GM23338 (cell line): Measurements from ENCODE around the gene HSPG2. TPM values are rescaled to one million over a fixed set of nuclear protein-coding genes. Genes with fewer than 3 reads are reported as not detected.

ENCODE experiments used
- ATAC-seq: fragments of 200-7000 bp; cut with Tn5 transposase; 3 replicates; pipeline ENCODE4 v1.9.1; 2020
- DNase-seq: peaks from one replicate; pipeline ENCODE4 v3.0.0-alpha.2; 2015; ENCODE audit warnings: low spot score
- H2AFZ ChIP-seq: fragments of 200-600 bp; sonication (generic); 2 replicates; pipeline ENCODE4 v1.8.0; 2016; ENCODE audit warnings: antibody characterized with exemption, mild to moderate bottlenecking, moderate library complexity
- H3F3A ChIP-seq: fragments of 200-600 bp; sonication (generic); replicated peaks from 2 replicates; pipeline ENCODE4 v1.8.0; 2017; ENCODE audit warnings: antibody characterized with exemption, mixed run types, low read depth
- H3K27ac ChIP-seq: fragments of 200-600 bp; sonication (generic); 2 replicates; pipeline ENCODE4 v1.6.1; 2016; ENCODE audit warnings: low read depth
- H3K27me3 ChIP-seq: fragments of 200-600 bp; sonication (generic); 2 replicates; pipeline ENCODE4 v1.8.0; 2016; ENCODE audit warnings: mild to moderate bottlenecking, mixed run types, moderate library complexity; ENCODE audit not compliant: insufficient read depth
- H3K36me3 ChIP-seq: fragments of 200-600 bp; sonication (generic); 2 replicates; pipeline ENCODE4 v1.8.0; 2016; ENCODE audit warnings: mild to moderate bottlenecking; ENCODE audit not compliant: insufficient read depth
- H3K4me1 ChIP-seq: fragments of 200-600 bp; sonication (generic); 2 replicates; pipeline ENCODE4 v1.8.0; 2016; ENCODE audit warnings: mild to moderate bottlenecking, moderate library complexity; ENCODE audit not compliant: insufficient read depth
- H3K4me2 ChIP-seq: fragments of 200-600 bp; sonication (generic); 2 replicates; pipeline ENCODE4 v1.7.1; 2017; ENCODE audit warnings: mixed run types
- H3K4me3 ChIP-seq: fragments of 200-600 bp; sonication (generic); 2 replicates; pipeline ENCODE4 v1.6.1; 2016; ENCODE audit warnings: mixed run types
- H3K79me2 ChIP-seq: fragments of 200-600 bp; sonication (generic); replicated peaks from 2 replicates; pipeline ENCODE4 v1.8.0; 2017; ENCODE audit warnings: mild to moderate bottlenecking; ENCODE audit not compliant: insufficient read depth
- H3K9me2 ChIP-seq: fragments of 200-600 bp; sonication (generic); 2 replicates; pipeline ENCODE4 v1.8.0; 2017; ENCODE audit not compliant: insufficient read depth
- H4K20me1 ChIP-seq: fragments of 200-600 bp; sonication (generic); replicated peaks from 2 replicates; pipeline ENCODE4 v1.8.0; 2017; ENCODE audit warnings: mild to moderate bottlenecking; ENCODE audit not compliant: insufficient read depth
- H3K27ac Mint-ChIP-seq: 2 replicates; pipeline ENCODE4 v1.8.0; 2020; ENCODE audit warnings: inconsistent platforms, mild to moderate bottlenecking, moderate library complexity, mixed read lengths
- H3K27me3 Mint-ChIP-seq: 3 replicates; pipeline ENCODE4 v1.8.0; 2022; ENCODE audit warnings: low read depth, mild to moderate bottlenecking, moderate library complexity, mixed read lengths, inconsistent platforms; ENCODE audit not compliant: insufficient read depth, poor library complexity
- H3K36me3 Mint-ChIP-seq: 3 replicates; pipeline ENCODE4 v1.8.0; 2021; ENCODE audit warnings: low read depth, mild to moderate bottlenecking, inconsistent platforms, moderate library complexity, mixed read lengths
- H3K4me1 Mint-ChIP-seq: 3 replicates; pipeline ENCODE4 v1.8.0; 2020; ENCODE audit warnings: mild to moderate bottlenecking, inconsistent platforms, mixed read lengths
- H3K4me3 Mint-ChIP-seq: 3 replicates; pipeline ENCODE4 v1.8.0; 2021; ENCODE audit warnings: moderate library complexity, mild to moderate bottlenecking, inconsistent platforms, mixed read lengths
- H3K9me3 Mint-ChIP-seq: 3 replicates; pipeline ENCODE4 v1.8.0; 2020; ENCODE audit warnings: moderate library complexity, mild to moderate bottlenecking, inconsistent platforms, mixed read lengths
- CREB1 ChIP-seq: fragments of 250-450 bp; sonication (Bioruptor Pico); IDR thresholded peaks from 2 replicates; pipeline ENCODE4 v1.5.0; 2020; ENCODE audit warnings: low read depth, mild to moderate bottlenecking, moderate library complexity
- EZH2 ChIP-seq: fragments of 200-600 bp; sonication (generic); IDR thresholded peaks from one replicate; pipeline ENCODE4 v1.8.0; 2017; ENCODE audit warnings: antibody characterized with exemption, mild to moderate bottlenecking, low read depth; ENCODE audit not compliant: unreplicated experiment
- JUNB ChIP-seq: IDR thresholded peaks from one replicate; pipeline ENCODE4 v1.6.1; 2016; ENCODE audit warnings: antibody characterized with exemption; ENCODE audit not compliant: unreplicated experiment
- ZNF331 ChIP-seq: fragments of 250-450 bp; sonication (Bioruptor Pico); IDR thresholded peaks from 2 replicates; pipeline ENCODE4 v1.5.0; 2020; ENCODE audit warnings: low read depth, mild to moderate bottlenecking, moderate library complexity
- polyA plus RNA-seq: library from polyadenylated mRNA; unstranded; fragments of >200 nt; fragmentation: Nextera tagmentation; extraction: Ambion mirVana; gene quantifications from 2 replicates; pipeline ENCODE4 v1.2.1, GENCODE V29; 2016
- total RNA-seq: library from RNA; depleted of rRNA; stranded (reverse); fragments of >200 nt; shearing (Covaris generic); gene quantifications from 2 replicates; pipeline ENCODE4 v1.2.3, GENCODE V29; 2014
- TF ChIP-seq, protein P1 (sequence below): fragments of 250-450 bp; sonication (Bioruptor Pico); IDR thresholded peaks from 2 replicates; pipeline ENCODE4 v1.5.0; 2020; ENCODE audit warnings: mild to moderate bottlenecking, moderate library complexity
- TF ChIP-seq, protein P2 (sequence below), 2 experiments: fragments of 200-600 bp in 1 of 2; sonication (generic) in 1 of 2; conservative IDR thresholded peaks; 2 replicates each; pipeline versions ENCODE4 v1.5.1 to v1.6.1; 2016 to 2017; ENCODE audit warnings: antibody characterized with exemption in 2 of 2, low read depth in 2 of 2, mild to moderate bottlenecking in 2 of 2, moderate library complexity in 1 of 2

The HSPG2 gene
- total and polyA plus RNA-seq, 2 experiments from 2014 or later: 14.9 to 70.8 TPM

DNA sequence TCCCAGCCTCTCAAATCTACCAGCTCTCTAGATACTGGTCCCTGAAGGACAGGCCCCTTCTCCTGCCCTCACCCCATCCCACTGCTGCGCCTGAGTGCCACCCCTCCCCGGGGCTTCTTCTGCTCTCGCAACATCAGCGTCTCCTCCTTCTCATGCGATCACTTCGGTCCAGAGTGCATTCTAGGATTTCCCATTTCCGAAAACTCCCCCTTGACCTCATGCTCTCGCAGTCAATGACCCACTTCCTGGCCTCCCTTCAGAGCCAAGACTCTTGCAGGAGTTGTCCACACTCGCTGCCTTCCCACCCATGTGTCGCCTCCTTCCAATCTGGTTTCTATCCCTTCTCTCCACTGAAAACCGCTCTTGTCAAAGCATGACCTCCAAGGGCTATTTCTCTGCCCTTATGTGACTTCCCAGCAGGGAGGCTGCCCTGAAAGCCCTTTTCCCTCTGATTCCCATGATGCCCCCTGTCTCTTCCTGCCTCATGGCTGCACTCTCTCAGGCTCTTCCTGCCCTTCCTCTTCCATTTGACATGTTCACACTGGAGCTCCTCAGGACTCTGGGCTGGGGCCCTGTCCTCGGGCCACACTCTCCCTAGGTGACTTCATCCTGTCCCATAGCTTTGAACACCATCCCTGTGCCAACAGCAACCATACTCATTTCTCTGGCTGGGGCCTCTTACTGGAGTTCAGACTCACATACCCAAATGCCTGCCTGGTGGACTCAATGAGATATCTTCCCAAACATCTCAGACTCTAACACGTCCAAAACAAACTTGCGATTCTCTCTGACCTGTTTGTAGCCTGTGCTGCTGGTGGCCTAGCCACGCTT lies 79.1 kb downstream of the HSPG2 start (continued):
- TF ChIP-seq, protein P1, sequence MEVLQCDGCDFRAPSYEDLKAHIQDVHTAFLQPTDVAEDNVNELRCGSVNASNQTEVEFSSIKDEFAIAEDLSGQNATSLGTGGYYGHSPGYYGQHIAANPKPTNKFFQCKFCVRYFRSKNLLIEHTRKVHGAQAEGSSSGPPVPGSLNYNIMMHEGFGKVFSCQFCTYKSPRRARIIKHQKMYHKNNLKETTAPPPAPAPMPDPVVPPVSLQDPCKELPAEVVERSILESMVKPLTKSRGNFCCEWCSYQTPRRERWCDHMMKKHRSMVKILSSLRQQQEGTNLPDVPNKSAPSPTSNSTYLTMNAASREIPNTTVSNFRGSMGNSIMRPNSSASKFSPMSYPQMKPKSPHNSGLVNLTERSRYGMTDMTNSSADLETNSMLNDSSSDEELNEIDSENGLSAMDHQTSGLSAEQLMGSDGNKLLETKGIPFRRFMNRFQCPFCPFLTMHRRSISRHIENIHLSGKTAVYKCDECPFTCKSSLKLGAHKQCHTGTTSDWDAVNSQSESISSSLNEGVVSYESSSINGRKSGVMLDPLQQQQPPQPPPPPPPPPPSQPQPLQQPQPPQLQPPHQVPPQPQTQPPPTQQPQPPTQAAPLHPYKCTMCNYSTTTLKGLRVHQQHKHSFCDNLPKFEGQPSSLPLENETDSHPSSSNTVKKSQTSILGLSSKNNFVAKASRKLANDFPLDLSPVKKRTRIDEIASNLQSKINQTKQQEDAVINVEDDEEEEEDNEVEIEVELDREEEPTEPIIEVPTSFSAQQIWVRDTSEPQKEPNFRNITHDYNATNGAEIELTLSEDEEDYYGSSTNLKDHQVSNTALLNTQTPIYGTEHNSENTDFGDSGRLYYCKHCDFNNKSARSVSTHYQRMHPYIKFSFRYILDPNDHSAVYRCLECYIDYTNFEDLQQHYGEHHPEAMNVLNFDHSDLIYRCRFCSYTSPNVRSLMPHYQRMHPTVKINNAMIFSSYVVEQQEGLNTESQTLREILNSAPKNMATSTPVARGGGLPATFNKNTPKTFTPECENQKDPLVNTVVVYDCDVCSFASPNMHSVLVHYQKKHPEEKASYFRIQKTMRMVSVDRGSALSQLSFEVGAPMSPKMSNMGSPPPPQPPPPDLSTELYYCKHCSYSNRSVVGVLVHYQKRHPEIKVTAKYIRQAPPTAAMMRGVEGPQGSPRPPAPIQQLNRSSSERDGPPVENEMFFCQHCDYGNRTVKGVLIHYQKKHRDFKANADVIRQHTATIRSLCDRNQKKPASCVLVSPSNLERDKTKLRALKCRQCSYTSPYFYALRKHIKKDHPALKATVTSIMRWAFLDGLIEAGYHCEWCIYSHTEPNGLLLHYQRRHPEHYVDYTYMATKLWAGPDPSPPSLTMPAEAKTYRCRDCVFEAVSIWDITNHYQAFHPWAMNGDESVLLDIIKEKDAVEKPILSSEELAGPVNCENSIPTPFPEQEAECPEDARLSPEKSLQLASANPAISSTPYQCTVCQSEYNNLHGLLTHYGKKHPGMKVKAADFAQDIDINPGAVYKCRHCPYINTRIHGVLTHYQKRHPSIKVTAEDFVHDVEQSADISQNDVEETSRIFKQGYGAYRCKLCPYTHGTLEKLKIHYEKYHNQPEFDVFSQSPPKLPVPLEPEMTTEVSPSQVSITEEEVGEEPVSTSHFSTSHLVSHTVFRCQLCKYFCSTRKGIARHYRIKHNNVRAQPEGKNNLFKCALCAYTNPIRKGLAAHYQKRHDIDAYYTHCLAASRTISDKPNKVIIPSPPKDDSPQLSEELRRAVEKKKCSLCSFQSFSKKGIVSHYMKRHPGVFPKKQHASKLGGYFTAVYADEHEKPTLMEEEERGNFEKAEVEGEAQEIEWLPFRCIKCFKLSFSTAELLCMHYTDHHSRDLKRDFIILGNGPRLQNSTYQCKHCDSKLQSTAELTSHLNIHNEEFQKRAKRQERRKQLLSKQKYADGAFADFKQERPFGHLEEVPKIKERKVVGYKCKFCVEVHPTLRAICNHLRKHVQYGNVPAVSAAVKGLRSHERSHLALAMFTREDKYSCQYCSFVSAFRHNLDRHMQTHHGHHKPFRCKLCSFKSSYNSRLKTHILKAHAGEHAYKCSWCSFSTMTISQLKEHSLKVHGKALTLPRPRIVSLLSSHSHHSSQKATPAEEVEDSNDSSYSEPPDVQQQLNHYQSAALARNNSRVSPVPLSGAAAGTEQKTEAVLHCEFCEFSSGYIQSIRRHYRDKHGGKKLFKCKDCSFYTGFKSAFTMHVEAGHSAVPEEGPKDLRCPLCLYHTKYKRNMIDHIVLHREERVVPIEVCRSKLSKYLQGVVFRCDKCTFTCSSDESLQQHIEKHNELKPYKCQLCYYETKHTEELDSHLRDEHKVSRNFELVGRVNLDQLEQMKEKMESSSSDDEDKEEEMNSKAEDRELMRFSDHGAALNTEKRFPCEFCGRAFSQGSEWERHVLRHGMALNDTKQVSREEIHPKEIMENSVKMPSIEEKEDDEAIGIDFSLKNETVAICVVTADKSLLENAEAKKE (CRISPR knock-in tag): no peak
- TF ChIP-seq EZH2 (no peak), ZNF331 (CRISPR knock-in tag) (no peak)
- TF ChIP-seq, protein P2, sequence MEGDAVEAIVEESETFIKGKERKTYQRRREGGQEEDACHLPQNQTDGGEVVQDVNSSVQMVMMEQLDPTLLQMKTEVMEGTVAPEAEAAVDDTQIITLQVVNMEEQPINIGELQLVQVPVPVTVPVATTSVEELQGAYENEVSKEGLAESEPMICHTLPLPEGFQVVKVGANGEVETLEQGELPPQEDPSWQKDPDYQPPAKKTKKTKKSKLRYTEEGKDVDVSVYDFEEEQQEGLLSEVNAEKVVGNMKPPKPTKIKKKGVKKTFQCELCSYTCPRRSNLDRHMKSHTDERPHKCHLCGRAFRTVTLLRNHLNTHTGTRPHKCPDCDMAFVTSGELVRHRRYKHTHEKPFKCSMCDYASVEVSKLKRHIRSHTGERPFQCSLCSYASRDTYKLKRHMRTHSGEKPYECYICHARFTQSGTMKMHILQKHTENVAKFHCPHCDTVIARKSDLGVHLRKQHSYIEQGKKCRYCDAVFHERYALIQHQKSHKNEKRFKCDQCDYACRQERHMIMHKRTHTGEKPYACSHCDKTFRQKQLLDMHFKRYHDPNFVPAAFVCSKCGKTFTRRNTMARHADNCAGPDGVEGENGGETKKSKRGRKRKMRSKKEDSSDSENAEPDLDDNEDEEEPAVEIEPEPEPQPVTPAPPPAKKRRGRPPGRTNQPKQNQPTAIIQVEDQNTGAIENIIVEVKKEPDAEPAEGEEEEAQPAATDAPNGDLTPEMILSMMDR (conservative IDR thresholded peaks at IDR 0.05; ENCODE audit: low read depth in 2 of 2): no peak

DNA sequence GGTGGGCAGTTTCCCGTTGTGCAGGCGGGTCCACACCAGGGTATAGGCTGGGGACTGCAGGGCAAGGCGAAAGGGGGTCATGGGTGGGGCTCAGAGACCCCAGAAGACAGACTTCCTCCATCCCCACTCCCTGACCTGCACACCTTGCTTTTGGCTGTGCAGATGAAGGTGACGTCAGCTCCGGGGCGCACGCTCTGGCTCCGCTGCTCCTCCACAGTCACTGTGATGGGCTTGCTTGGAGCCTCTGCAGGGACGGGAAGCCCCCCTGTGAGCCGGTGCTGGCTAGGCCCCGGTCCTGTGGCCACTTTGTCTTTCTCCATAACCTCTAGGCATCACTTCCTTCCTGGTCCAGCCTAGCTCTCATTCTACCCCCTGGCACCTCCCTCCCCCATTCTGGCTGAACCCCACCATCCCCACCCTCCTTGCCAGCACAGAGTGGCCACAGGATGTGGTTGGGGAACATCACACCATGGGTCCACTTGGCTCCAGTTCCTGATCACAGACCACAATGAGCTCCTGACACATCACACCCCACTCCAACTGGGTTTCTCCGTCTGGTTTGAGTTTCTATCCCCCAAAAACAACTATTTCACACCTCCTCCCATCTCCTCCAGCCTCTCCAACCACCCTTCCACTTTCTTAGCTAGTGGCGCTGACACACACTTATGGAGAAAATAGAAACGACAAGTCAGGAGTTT lies 79.8 kb downstream of the HSPG2 start:
- no peaks in the 10 kb centered on the region for H3K79me2 ChIP-seq
- H2AFZ ChIP-seq: no peak overlapping the region
- peaks cover 5% of the 10 kb centered on the region for H3K27me3 Mint-ChIP-seq
- no peak overlapping the region for H3K4me3 ChIP-seq
- no peak overlapping the region for H3K27ac ChIP-seq
- ATAC-seq: no peak
- no peak overlapping the region for H3K4me2 ChIP-seq
- no peak overlapping the region for H3K4me3 Mint-ChIP-seq
- H3K36me3 ChIP-seq: peaks cover 5% of the 10 kb centered on the region; the same call in 1 of the 2 replicates
- DNase-seq: no peak
- no peak overlapping the region for H3K27ac Mint-ChIP-seq
- peaks cover 49% of the 10 kb centered on the region for H3K36me3 Mint-ChIP-seq
- no peaks in the 10 kb centered on the region for H4K20me1 ChIP-seq
- H3K4me1 ChIP-seq: no peaks in the 10 kb centered on the region
- H3K9me2 ChIP-seq: no peaks in the 10 kb centered on the region
- no peaks in the 10 kb centered on the region for H3K27me3 ChIP-seq
- no peaks in the 10 kb centered on the region for H3K9me3 Mint-ChIP-seq
- H3K4me1 Mint-ChIP-seq: no peaks in the 10 kb centered on the region; the same call in 2 of the 3 replicates
- H3F3A ChIP-seq: no peaks in the 10 kb centered on the region
- no peak for TF ChIP-seq CREB1 (CRISPR knock-in tag)
- no peak for TF ChIP-seq JUNB
- TF ChIP-seq EZH2: no peak
- no peak for TF ChIP-seq ZNF331 (CRISPR knock-in tag)
